Omental fat pad (tissue), 4 donors: ENCODE results near the gene BHLHA15. TPM values are rescaled to one million over a fixed set of nuclear protein-coding genes. Genes with fewer than 3 reads are reported as not detected.

ENCODE experiments used
- ATAC-seq: fragments of 150-250 bp; one replicate; pipeline ENCODE4 v1.9.1; 2016; ENCODE audit warnings: mild to moderate bottlenecking, moderate library complexity; ENCODE audit not compliant: low FRiP score
- DNase-seq: peaks from one replicate; pipeline ENCODE4 v3.0.0-alpha.2; 2019; ENCODE audit warnings: low spot score
- total RNA-seq, 4 donors: library from RNA; depleted of rRNA; stranded (reverse); fragments of >200 nt; gene quantifications; one replicate each; pipeline ENCODE4 v1.1.0, GENCODE V29; 2016
- TF ChIP-seq, protein P1 (sequence below), 3 donors: fragments of 450-650 bp; IDR thresholded peaks; one replicate each; pipeline ENCODE4 v1.5.1; 2016 to 2017; ENCODE audit warnings: antibody characterized with exemption in 3 of 3, mild to moderate bottlenecking in 3 of 3, moderate library complexity in 2 of 3

The BHLHA15 gene
- total RNA-seq, 4 donors from 2014 or later, result 1.5 to 3.5 TPM; not detected in 2

DNA sequence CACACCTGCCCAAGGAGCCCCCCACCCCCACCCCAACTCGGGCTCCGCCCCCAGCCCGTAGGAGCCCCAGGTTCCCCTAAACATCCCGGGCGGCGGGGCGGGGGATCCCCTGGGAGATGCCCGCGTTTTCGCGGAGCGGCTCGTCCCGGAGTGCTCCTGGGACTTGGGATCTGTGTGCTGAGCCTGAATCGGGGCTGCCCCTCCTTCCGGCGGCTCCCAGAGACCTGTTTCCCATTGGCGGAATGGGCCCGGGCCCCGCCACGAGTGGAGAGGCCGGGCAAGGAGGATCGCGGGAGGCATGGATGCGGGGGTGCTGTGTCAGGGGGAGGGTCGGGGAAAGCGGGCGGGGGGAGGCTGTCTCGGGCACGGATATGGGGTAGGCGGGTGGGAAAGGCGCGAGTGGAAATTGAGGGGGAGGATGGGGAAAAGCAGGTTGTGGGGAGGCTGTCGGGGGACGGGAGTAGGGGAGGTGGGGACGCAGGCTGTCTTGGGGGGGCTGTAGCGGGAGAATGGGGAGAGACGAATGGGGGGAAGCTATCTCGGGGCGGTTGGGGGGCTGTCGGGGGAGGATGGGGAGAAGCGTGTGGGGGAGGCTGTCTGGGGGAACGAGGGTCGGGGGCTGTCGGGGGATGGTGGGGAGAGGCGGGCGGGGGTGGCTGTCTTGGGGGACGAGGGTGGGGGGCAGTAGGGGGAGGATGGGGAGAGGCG lies 572 bp upstream of the BHLHA15 start:
- DNase-seq (no peak), ATAC-seq (no peak)
- TF ChIP-seq, protein P1, sequence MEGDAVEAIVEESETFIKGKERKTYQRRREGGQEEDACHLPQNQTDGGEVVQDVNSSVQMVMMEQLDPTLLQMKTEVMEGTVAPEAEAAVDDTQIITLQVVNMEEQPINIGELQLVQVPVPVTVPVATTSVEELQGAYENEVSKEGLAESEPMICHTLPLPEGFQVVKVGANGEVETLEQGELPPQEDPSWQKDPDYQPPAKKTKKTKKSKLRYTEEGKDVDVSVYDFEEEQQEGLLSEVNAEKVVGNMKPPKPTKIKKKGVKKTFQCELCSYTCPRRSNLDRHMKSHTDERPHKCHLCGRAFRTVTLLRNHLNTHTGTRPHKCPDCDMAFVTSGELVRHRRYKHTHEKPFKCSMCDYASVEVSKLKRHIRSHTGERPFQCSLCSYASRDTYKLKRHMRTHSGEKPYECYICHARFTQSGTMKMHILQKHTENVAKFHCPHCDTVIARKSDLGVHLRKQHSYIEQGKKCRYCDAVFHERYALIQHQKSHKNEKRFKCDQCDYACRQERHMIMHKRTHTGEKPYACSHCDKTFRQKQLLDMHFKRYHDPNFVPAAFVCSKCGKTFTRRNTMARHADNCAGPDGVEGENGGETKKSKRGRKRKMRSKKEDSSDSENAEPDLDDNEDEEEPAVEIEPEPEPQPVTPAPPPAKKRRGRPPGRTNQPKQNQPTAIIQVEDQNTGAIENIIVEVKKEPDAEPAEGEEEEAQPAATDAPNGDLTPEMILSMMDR (IDR thresholded peaks at IDR 0.05), result no peak

DNA sequence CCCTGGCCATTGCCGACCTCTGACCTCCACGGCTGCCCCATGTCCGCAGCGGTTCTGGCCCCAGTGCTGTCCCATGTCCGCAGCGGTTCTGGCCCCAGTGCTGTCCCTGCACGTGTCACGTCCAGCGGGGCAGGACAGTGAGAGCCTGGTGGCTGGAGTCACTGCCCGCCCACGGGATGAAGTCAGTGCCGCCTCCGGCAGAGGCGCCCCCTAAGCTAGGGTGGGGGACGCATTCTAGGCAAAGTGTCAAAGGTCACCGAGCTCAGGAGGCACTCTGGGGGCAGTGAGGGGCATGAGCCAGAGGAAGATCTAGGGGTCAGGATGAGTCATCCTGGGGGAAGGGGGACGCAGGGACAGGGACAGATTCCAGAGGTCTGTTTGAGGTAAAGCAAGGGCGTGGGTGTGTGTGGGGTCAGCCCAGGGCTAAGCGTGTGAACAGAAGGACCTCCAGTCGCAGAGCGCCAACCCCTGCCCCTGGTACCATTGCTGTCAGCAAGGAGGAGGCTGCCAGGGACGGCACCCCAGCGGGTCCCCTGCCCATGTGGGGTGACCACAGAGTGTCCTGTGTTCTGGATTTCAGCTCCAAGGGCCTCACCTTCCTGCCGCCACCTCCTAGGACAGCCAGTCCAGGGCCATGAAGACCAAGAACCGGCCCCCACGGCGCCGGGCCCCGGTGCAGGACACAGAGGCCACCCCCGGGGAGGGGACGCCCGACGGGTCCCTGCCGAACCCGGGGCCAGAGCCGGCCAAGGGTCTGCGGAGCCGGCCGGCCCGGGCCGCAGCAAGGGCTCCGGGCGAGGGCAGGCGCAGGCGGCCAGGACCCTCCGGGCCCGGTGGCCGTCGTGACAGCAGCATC lies 665 bp downstream of the BHLHA15 start:
- TF ChIP-seq, protein P1 (IDR thresholded peaks at IDR 0.05), result no peak
- ATAC-seq, result no peak
- no peak for DNase-seq

DNA sequence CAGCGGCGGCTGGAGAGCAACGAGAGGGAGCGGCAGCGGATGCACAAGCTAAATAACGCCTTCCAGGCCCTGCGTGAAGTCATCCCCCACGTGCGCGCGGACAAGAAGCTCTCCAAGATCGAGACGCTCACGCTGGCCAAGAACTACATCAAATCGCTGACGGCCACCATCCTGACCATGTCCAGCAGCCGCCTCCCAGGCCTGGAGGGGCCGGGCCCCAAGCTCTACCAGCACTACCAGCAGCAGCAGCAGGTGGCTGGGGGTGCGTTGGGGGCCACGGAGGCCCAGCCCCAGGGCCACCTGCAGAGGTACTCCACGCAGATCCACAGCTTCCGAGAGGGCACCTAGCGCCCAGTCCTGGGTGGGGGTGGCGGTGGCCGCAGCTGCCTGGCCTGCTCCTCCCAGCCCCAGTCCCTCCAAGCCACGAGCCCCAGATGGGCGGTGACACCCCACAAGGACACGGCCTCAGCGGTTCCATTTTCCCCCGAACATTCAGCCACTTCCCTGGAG lies 1.3 kb downstream of the BHLHA15 start:
- DNase-seq (no peak), ATAC-seq (no peak)
- TF ChIP-seq, protein P1 (IDR thresholded peaks at IDR 0.05), result no peak

DNA sequence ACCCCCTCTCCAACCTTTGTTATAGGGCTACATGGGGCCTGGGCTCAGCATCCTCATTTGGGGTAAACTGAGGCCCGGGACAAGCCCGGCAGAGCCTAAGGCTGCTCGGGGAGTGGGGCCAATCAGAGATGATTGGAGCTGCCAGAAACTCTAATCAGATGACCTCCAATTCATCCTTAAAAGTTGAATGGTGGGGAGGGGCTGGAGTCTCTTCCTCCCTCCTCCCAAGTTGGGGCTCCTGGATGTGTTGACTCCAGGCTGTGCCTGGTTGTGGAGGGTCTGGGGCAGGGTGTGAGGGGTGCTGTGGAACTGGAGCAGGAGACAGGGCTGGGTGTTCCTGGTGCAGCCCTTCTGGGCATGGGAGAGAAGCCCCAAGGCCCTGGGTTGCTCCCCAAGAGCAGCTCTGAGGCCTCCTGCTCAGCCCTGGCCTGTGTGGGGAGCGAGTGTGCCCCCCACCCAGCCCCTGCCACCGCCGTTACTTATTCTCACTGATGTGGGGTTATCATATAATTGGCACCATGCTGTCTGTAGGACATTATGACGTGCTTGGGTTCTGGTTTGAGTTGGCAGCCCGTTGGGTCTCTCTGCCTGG lies 2.2 kb downstream of the BHLHA15 start:
- DNase-seq, result no peak
- TF ChIP-seq, protein P1 (IDR thresholded peaks at IDR 0.05), result no peak
- ATAC-seq, result no peak

DNA sequence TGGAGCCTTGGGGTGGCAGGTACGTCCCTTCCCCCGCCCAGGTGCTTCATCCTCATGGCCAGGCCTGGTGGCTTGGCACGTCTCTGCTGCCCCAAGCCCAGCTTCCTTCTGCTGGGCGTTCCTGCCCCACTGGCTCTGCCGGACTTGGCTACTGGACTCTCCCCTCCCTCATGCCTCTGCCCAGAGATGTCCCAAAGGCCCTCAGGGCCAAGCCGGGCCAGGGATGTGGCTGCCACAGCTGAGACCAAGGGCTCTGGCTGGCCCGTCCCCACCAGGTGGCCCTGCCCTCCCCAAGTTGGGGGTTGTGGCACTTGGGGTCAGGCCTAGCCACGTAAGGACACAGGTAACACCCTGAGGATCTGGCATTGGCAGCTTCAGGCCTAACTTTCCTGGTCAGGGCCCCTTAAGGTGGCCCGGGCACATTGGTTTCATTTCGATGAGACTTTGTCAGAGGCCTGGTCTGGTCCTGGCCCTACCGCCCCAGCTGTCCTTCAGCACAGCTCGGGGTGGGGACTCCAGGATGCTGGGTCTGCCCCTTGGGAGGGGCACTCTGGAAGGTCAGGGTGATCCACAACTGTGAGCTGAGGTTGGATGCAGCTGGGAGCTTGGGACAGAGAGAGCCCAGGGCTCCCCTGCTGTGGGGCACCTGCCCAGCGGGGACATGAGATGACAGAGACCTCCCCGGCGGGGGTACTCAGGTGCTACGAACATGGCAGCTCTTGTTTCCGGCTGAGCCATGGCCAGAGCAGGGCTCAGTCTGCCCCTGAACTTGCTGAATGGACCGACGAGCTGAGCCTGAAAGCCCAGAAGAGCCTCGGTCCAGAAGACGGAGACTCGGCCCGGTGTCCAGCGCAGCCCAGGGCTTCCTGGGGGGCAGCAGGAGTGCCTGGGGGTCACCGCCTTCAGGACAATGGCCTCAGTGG lies 2.9 kb downstream of the BHLHA15 start:
- DNase-seq, result no peak
- ATAC-seq, result no peak
- TF ChIP-seq, protein P1 (IDR thresholded peaks at IDR 0.05), result no peak

DNA sequence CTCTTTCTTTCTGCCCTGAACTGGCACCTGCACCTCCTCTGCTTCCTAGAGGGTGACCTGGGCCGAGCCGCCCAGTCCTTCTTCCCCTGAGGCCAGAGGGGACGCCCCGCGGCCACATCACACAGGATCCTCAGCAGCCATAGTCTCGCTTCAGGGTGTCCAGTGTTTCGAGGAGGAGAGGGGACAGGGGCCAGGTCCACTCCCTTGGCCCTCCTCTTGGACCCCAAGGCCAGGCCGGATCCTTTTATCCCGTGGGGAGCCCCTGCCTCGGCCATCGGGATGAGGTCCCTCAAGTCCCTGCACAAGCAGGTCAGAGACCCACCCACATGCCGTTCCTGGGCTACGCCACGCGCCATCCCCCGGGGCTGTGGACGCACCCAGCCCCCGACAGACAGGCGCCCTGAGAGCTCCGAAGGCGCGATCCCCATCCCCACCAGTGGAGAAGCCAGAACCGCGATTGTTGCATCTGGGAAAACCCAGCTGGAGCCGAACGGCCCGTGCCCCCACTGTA lies 3.6 kb downstream of the BHLHA15 start:
- no peak for ATAC-seq
- TF ChIP-seq, protein P1 (IDR thresholded peaks at IDR 0.05), result no peak
- no peak for DNase-seq
